NCI-H1105 treated with DMSO at 0.1 percent for 48 hours (cell line): ENCODE measurements around the gene TBX19.
A peak's percentile ranks its signal among the peaks of the same experiment; 100 is the strongest.

Source experiments
- DNase-seq: peaks from one replicate; lab custom pipeline; 2025; lab: John Stamatoyannopoulos, UW

TBX19 gene

DNA sequence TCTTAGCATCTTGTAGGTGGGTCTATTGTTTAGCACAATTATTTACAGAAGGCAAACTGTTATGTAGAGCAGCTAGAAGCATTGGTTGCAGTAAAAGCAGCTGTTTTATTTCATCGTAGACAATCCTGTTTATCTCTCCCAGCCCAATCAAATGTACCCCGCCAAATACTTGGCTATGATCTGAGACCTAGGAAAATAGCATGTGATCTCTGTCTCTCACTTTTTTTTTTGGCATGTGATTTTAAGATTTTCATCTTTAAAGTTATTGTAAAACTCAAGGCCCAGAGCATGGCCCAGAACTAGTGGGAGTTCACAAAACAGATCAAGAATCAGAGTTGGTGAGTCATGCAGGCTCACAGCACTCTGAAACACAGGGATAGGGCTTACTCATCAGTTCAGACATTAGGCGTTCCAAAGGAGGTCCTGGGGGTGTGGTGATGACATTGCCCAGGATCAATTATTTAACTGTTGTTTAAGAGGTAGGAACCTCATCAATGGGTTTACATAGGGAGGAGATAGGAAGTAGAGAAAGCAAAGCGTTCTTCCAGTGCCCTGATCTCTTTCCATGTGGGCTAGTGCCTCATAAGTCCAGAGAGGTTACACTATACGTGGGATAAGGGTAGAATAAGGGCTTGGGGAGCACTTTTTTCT is 40.2 kb downstream of the TBX19 start:
- no peak for DNase-seq

DNA sequence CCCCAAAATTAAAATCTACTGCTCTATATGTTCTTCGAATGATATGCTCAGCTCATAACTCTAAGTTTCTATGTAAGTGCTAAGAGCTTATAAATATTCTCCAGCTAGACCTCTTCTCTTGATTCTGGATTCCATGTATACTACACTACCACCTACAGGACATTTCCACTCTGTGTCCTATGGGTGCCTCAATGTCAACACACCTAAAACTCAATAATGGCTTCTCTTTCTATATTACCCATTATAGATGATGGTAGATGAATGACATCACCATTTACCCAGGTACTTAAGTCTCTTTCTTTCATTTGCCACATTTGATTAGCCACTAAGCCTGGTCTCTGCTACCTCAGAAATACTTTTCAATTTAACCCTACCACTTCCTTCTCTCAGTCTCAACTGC is 41.3 kb downstream of the TBX19 start:
- peak; percentile 49 for DNase-seq

DNA sequence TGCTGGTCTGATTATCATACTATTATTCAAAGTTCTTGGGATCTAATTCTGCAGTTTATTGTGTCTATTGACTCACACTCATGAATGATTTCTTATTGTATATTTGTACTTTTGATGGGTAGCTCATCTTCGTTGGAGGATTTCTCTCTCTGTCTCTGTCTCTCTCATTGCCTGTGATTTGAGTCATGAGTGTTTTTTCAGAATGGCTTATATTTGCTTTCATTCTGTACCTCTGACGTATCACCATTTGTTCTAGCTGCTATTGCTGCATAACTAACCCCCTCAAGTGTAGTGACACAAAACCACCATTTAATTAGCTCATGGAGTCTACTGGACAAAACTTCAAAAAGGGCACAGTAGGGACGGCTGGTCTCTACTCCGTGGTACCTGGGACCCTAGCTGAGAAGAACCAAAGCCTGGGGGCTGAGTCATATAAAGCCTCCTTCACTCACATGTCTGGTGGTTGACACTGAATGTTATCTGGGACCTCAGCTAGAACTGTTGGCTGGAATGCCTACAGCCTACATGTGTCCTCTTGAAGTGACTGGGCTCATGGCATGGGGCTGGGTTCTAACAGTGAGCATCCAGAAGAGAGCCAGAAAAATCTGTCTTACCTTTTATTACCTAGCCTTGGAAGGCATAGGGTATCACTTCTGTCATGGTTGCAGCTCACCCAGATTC is 44.2 kb downstream of the TBX19 start:
- DNase-seq, result no peak

GRCh38 chr1:168328731-168329364 is 48.2 kb downstream of the TBX19 start:
- no peak for DNase-seq

- no peak for DNase-seq
Measured at GRCh38 chr1:168330285-168330684, 49.6 kb downstream of the TBX19 start.

DNA sequence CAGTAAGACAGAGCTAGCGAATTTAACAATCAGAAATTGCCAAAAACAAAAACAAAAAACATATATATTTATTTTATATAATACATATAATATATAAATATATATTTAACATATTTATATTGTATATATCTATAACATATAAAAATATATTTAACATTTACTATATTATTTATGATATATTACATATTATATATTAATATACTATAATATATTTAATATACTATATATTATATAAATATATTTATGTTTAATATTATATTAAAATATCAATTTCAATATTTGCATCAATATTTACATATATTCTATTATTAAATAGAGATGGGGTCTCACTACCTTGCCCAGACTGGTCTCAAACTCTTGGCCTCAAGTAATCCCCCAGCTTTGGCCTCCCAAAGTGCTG is 50.9 kb downstream of the TBX19 start:
- DNase-seq, result no peak

DNA sequence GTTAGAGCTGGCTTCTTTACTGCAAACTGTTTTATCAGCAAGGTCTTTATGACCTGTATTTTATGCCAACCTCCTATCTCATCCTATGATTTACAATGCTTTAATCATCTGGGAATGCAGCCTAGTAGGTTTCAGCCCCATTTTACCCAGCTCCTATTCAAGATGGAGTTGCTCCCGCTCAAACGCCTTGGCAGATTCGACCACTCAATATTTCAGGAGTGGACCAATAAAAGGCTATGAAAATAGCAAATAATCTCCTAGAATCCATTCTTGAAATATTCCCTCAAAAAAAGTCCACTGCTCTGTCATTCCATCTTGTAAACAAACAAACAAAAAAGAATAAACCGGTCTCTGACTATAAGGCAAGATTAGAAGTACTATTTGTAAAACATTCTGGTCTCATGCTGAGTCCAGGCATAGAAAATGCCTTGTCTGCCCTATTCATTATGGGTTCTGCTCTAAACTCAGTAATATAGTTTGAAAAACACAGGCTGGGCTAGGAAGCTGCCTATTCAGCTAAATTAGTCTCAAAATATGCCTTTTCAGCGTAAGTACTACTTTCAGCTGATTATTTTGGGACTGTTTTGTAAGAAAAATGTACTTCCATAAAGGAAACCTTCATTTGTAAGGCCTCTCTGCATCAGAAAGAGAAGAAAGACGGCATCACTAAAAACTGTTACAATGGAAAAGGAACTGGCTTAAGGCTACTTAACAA is 53.0 kb downstream of the TBX19 start:
- DNase-seq, result no peak

DNA sequence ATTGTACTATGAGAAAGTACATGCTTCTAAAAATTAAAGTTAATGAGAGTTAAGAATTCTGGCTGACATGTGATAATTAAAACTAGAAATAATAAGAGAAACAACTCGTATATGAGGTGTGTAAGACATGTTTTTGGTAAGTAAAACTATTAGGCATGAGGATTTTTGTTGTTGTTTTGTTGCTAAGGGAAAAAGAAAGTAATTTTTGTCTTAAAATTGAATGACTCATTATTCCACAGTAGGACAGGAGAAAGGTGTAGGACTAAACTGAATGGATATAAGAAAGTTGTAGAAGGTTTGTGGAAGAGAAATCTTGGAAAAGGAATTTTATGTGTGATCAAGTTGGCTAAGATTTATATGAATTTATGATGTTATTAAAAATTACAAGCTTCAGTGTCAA is 54.8 kb downstream of the TBX19 start:
- DNase-seq, result no peak

DNA sequence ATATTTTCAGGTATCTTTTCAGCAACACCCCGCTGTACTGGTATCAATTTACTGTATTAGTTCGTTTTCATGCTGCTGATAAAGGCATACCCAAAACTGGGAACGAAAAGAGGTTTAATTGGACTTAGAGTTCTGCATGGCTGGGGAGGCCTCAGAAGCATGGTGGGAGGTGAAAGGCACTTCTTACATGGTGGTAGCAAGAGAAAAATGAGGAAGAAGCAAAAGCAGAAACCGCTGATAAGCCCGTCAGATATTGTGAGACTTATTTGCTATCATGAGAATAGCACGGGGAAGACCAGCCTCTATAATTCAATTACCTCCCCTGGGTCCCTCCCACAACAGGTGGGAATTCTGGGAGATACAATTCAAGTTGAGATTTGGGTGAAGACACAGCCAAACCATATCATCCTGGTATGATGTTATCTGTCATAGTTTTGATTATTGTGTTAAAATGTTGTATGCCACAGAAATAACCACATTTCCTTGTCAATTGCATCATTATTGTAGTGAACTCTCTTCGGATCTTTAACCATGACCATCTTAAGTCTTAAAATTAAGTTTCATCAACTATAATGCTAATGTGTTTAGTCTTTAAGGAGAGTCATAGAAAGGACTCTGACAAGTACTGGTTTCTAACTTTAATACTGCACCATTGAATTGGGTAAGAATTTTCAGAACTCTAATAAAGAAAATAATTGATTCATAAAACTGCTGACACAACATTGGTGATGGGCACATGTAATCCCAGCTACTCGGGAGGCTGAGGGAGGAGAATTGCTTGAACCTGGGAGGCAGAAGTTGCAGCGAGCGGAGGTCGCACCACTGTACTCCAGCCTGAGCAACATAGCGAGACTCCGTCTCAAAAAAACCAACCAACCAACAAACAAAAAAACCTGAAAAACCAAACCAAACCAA is 58.2 kb downstream of the TBX19 start:
- DNase-seq, result no peak

- no peak for DNase-seq
Measured at GRCh38 chr1:168340781-168341482, 60.3 kb downstream of the TBX19 start.

- DNase-seq, result no peak
Measured at GRCh38 chr1:168341483-168341975, 60.9 kb downstream of the TBX19 start.

GRCh38 chr1:168342572-168343280 is 62.0 kb downstream of the TBX19 start:
- peak; percentile 84 for DNase-seq

DNA sequence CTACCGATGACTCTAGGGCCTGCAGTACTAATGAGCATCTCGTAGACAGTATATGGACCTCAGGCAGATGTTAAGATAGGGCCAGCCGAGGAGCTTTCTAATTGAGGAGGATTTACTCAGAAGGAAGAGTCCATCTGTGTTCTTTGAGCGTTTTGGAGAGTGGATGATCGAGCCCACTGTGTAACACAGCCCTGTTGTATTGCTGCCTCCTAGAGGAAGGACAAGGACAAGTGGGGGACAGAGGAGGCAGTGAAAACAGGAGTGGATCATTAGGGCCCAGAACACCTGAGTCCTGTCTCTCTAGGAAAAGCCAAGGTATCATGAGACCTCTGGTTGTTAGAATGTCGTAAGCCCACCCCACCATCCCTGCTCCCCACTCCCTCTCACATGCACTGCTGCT is 62.9 kb downstream of the TBX19 start:
- DNase-seq, result no peak

DNA sequence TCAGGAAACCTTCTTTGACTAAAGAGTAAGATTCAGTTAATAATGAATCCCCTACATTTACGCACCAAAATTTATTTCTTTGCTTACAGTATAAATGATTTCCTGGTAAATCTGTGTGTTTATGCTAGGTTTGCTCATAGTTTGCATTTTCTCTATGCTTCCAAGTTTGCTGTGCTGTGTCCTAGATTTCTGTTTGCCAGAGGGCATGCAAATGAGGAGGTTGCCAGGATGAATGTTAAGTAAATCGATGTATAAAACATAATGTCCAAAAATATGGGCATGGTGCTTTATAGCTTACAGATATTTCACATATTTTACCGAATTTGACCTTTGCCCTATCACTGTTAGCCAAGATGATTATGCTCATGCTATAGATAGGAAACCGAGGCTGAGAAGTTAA is 63.8 kb downstream of the TBX19 start:
- DNase-seq, result no peak

- DNase-seq, result no peak
Measured at GRCh38 chr1:168345939-168346338, 65.3 kb downstream of the TBX19 start.

- DNase-seq, result no peak
Measured at GRCh38 chr1:168347630-168348029, 67.0 kb downstream of the TBX19 start.

GRCh38 chr1:168348146-168348709 is 67.6 kb downstream of the TBX19 start:
- no peak for DNase-seq

DNA sequence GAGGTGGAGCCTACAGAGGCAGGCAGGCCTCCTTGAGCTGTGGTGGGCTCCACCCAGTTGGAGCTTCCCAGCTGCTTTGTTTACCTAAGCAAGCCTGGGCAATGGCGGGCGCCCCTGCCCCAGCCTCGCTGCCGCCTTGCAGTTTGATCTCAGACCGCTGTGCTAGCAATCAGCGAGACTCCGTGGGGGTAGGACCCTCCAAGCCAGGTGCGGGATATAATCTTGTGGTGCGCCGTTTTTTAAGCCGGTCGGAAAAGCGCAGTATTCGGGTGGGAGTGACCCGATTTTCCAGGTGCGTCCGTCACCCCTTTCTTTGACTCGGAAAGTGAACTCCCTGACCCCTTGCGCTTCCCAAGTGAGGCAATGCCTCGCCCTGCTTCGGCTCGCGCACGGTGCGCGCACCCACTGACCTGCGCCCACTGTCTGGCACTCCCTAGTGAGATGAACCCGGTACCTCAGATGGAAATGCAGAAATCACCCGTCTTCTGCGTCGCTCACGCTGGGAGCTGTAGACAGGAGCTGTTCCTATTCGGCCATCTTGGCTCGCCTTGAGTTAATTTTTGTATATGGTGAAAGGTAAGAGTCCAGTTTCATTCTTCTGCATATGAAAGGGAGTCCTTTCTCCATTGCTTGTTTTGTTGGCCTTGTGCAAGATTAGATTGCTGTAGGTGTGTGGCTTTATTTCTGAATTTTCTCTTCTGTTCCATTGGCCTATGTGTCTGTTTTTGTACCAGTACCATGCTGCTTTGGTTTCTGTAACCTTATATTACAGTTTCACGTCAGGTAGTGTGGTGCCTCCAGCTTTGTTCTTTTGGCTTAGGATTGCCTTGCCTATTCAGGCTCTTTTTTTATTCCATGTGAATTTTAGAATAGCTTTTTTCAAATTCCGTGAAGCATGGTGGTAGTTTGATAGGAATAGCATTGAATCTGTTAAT is 73.9 kb downstream of the TBX19 start:
- peak; percentile 34 for DNase-seq
